GM23248 (cell line): Measurements from ENCODE around the gene SPC24. TPM values are rescaled to one million over a fixed set of nuclear protein-coding genes. Genes with fewer than 3 reads are reported as not detected.

Source experiments
- DNase-seq: peaks from one replicate; pipeline ENCODE4 v3.0.0-alpha.2; 2015
- H2AFZ ChIP-seq: fragments of 200-600 bp; sonication (generic); 2 replicates; pipeline ENCODE4 v1.6.1; 2016; ENCODE audit warnings: antibody characterized with exemption
- H3F3A ChIP-seq: fragments of 200-600 bp; sonication (generic); 2 replicates; pipeline ENCODE4 v1.6.1; 2016; ENCODE audit warnings: mild to moderate bottlenecking, antibody characterized with exemption, mixed run types; ENCODE audit not compliant: insufficient read depth
- H3K27ac ChIP-seq: fragments of 200-600 bp; sonication (generic); 2 replicates; pipeline ENCODE4 v1.5.1; 2016; ENCODE audit warnings: mild to moderate bottlenecking
- H3K27me3 ChIP-seq: fragments of 200-600 bp; sonication (generic); replicated peaks from 2 replicates; pipeline ENCODE4 v1.6.1; 2016; ENCODE audit warnings: mild to moderate bottlenecking; ENCODE audit not compliant: insufficient read depth
- H3K36me3 ChIP-seq: fragments of 200-600 bp; sonication (generic); 2 replicates; pipeline ENCODE4 v1.6.1; 2016; ENCODE audit warnings: low read depth, mild to moderate bottlenecking
- H3K4me1 ChIP-seq: fragments of 200-600 bp; sonication (generic); 2 replicates; pipeline ENCODE4 v1.6.1; 2016; ENCODE audit warnings: mild to moderate bottlenecking; ENCODE audit not compliant: insufficient read depth
- H3K4me2 ChIP-seq: fragments of 200-600 bp; sonication (generic); one replicate; pipeline ENCODE4 v1.6.1; 2016; ENCODE audit warnings: mild to moderate bottlenecking; ENCODE audit not compliant: unreplicated experiment
- H3K4me3 ChIP-seq: fragments of 200-600 bp; sonication (generic); 2 replicates; pipeline ENCODE4 v1.5.1; 2016; ENCODE audit warnings: mild to moderate bottlenecking
- H3K79me2 ChIP-seq: fragments of 200-600 bp; sonication (generic); 2 replicates; pipeline ENCODE4 v1.6.1; 2016; ENCODE audit warnings: mild to moderate bottlenecking; ENCODE audit not compliant: insufficient read depth
- H3K9ac ChIP-seq: fragments of 200-600 bp; sonication (generic); 2 replicates; pipeline ENCODE4 v1.6.1; 2016; ENCODE audit warnings: mild to moderate bottlenecking
- H3K9me2 ChIP-seq: fragments of 200-600 bp; sonication (generic); 2 replicates; pipeline ENCODE4 v1.6.1; 2016; ENCODE audit warnings: mixed run types, mild to moderate bottlenecking, moderate library complexity; ENCODE audit not compliant: insufficient read depth
- H3K9me3 ChIP-seq: fragments of 200-600 bp; sonication (generic); one replicate; pipeline ENCODE4 v1.6.1; 2017; ENCODE audit warnings: low read depth
- H4K20me1 ChIP-seq: fragments of 200-600 bp; sonication (generic); 2 replicates; pipeline ENCODE4 v1.6.0; 2016; ENCODE audit not compliant: insufficient read depth
- EZH2 ChIP-seq: fragments of 200-600 bp; sonication (generic); IDR thresholded peaks from 2 replicates; pipeline ENCODE4 v1.6.1; 2018; ENCODE audit warnings: antibody characterized with exemption, mild to moderate bottlenecking; ENCODE audit not compliant: insufficient read depth, poor library complexity, severe bottlenecking
- EZH2phosphoT487 ChIP-seq: fragments of 200-600 bp; sonication (generic); IDR thresholded peaks from 2 replicates; pipeline ENCODE4 v1.6.1; 2018; ENCODE audit warnings: antibody characterized with exemption, moderate library complexity, mild to moderate bottlenecking, low read depth; ENCODE audit not compliant: insufficient read depth
- WGBS, 2 experiments: methylation state at CpG; one replicate each; pipeline ENCODE4 v1.1.6; 2015 to 2017; ENCODE audit warnings: low lambda C conversion rate in 2 of 2, low coverage in 1 of 2; ENCODE audit errors: missing lambda C conversion rate in 2 of 2; 5-methylcytosine and 5-hydroxymethylcytosine counted together
- in situ Hi-C: fragments of 300-500 bp; cut with MboI; formaldehyde crosslinking; loops from 2 replicates; pipeline ENCODE4 v1.15.0; 2020
- polyA plus RNA-seq: library from polyadenylated mRNA; unstranded; fragments of >200 nt; fragmentation: Nextera tagmentation; extraction: Ambion mirVana; gene quantifications from 2 replicates; pipeline ENCODE4 v1.2.1, GENCODE V29; 2016
- total RNA-seq: library from RNA; depleted of rRNA; stranded (reverse); fragments of >200 nt; shearing (Covaris generic); gene quantifications from 2 replicates; pipeline ENCODE4 v1.2.3, GENCODE V29; 2014

SPC24 gene
- total and polyA plus RNA-seq, 2 experiments from 2014 or later, result 14.8 to 19.8 TPM

GRCh38 chr19:11136400-11137101, 19.0 kb downstream of the SPC24 start:
- no peak overlapping the region for H2AFZ ChIP-seq
- DNase-seq, result no peak
- H3K27me3 ChIP-seq, result no peaks in the 10 kb centered on the region
- no peaks in the 10 kb centered on the region for H4K20me1 ChIP-seq
- no peaks in the 10 kb centered on the region; the same call in 1 of the 2 replicates for H3K36me3 ChIP-seq
- no peak for TF ChIP-seq EZH2phosphoT487
- no peak for TF ChIP-seq EZH2
- no peaks in the 10 kb centered on the region for H3K9me3 ChIP-seq
- in situ Hi-C loops, result no loop called here
- peak overlapping the region; percentile 70; the same call in 1 of the 2 replicates for H3K9ac ChIP-seq
- H3K27ac ChIP-seq, result no peak overlapping the region
- no peaks in the 10 kb centered on the region for H3K79me2 ChIP-seq
- H3K4me3 ChIP-seq, result no peak overlapping the region
- H3F3A ChIP-seq, result peaks cover 20% of the 10 kb centered on the region
- peaks cover 14% of the 10 kb centered on the region for H3K4me1 ChIP-seq
- H3K9me2 ChIP-seq, result no peaks in the 10 kb centered on the region
- H3K4me2 ChIP-seq, result no peak overlapping the region
- 76 to 77% methylated on average over 14 of the region's 14 CpGs for WGBS, 2 experiments

GRCh38 chr19:11131471-11131870, 24.1 kb downstream of the SPC24 start:
- no peaks in the 10 kb centered on the region for H3K27me3 ChIP-seq
- H3K27ac ChIP-seq, result no peak overlapping the region
- in situ Hi-C loops, result no loop called here
- peaks cover 11% of the 10 kb centered on the region; the same call in 1 of the 2 replicates for H3K36me3 ChIP-seq
- H3K4me3 ChIP-seq, result no peak overlapping the region
- H3K9me2 ChIP-seq, result no peaks in the 10 kb centered on the region
- H3K9ac ChIP-seq, result no peak overlapping the region
- no peaks in the 10 kb centered on the region for H3K4me1 ChIP-seq
- no peak overlapping the region for H3K4me2 ChIP-seq
- TF ChIP-seq EZH2phosphoT487 (no peak), EZH2 (no peak)
- no peaks in the 10 kb centered on the region for H3K79me2 ChIP-seq
- no peaks in the 10 kb centered on the region for H4K20me1 ChIP-seq
- H3F3A ChIP-seq, result peaks cover under 1% of the 10 kb centered on the region
- no peak overlapping the region for H2AFZ ChIP-seq
- no peaks in the 10 kb centered on the region for H3K9me3 ChIP-seq
- WGBS, 2 experiments, result 72 to 75% methylated on average over 7 of the region's 7 CpGs
- DNase-seq, result no peak

- Histone ChIP-seq H3K9ac (no peak overlapping the region), H3F3A (no peaks in the 10 kb centered on the region; the same call in 1 of the 2 replicates), H3K9me3 (no peaks in the 10 kb centered on the region), H3K27me3 (no peaks in the 10 kb centered on the region), H4K20me1 (no peaks in the 10 kb centered on the region), H3K4me3 (no peak overlapping the region), H3K36me3 (peaks cover 11% of the 10 kb centered on the region; the same call in 1 of the 2 replicates), H3K79me2 (no peaks in the 10 kb centered on the region), H3K4me2 (no peak overlapping the region), H2AFZ (no peak overlapping the region; the same call in 1 of the 2 replicates), H3K4me1 (no peaks in the 10 kb centered on the region), H3K27ac (no peak overlapping the region), H3K9me2 (no peaks in the 10 kb centered on the region)
- in situ Hi-C loops, result no loop called here
- DNase-seq, result peak; percentile 81
- 60 to 62% methylated on average over 19 of the region's 19 CpGs for WGBS, 2 experiments
- no peak for TF ChIP-seq EZH2phosphoT487
- no peak for TF ChIP-seq EZH2
Observed at GRCh38 chr19:11130824-11131455, 24.6 kb downstream of the SPC24 start.

GRCh38 chr19:11127905-11128304, 27.7 kb downstream of the SPC24 start:
- peaks cover 17% of the 10 kb centered on the region; the same call in 1 of the 2 replicates for H3K36me3 ChIP-seq
- in situ Hi-C loops, result no loop called here
- H3K9me2 ChIP-seq, result no peaks in the 10 kb centered on the region

More at GRCh38 chr19:11127905-11128304, 27.7 kb downstream of the SPC24 start:
- H3F3A ChIP-seq, result no peaks in the 10 kb centered on the region
- no peaks in the 10 kb centered on the region for H4K20me1 ChIP-seq
- DNase-seq, result no peak
- no peaks in the 10 kb centered on the region for H3K9me3 ChIP-seq
- no peak overlapping the region for H3K4me2 ChIP-seq
- WGBS, 2 experiments, result 85 to 90% methylated on average over 15 of the region's 15 CpGs
- H2AFZ ChIP-seq, result no peak overlapping the region
- TF ChIP-seq EZH2phosphoT487, result no peak
- no peak for TF ChIP-seq EZH2
- no peak overlapping the region for H3K27ac ChIP-seq
- H3K27me3 ChIP-seq, result no peaks in the 10 kb centered on the region
- H3K9ac ChIP-seq, result no peak overlapping the region
- H3K4me3 ChIP-seq, result no peak overlapping the region
- no peaks in the 10 kb centered on the region for H3K79me2 ChIP-seq
- no peaks in the 10 kb centered on the region for H3K4me1 ChIP-seq
